ENCODE measurements around the gene TFAP2C.

GRCh38 chr20:56656632-56657031 is 27.5 kb downstream of the TFAP2C start:
- TF ChIP-seq, protein P1, sequence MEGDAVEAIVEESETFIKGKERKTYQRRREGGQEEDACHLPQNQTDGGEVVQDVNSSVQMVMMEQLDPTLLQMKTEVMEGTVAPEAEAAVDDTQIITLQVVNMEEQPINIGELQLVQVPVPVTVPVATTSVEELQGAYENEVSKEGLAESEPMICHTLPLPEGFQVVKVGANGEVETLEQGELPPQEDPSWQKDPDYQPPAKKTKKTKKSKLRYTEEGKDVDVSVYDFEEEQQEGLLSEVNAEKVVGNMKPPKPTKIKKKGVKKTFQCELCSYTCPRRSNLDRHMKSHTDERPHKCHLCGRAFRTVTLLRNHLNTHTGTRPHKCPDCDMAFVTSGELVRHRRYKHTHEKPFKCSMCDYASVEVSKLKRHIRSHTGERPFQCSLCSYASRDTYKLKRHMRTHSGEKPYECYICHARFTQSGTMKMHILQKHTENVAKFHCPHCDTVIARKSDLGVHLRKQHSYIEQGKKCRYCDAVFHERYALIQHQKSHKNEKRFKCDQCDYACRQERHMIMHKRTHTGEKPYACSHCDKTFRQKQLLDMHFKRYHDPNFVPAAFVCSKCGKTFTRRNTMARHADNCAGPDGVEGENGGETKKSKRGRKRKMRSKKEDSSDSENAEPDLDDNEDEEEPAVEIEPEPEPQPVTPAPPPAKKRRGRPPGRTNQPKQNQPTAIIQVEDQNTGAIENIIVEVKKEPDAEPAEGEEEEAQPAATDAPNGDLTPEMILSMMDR (IDR thresholded peaks at IDR 0.05): no peak
- no peak for TF ChIP-seq POLR2A (IDR thresholded peaks at IDR 0.05)
